GM18951 (cell line): ENCODE results near the gene UBR4.
"Not testable (repeated sequence)": the region's sequence is repeated elsewhere in the genome, so short reads cannot be mapped to it uniquely, and the experiment has no call there.

Source experiments
- POLR2A ChIP-seq: IDR thresholded peaks from 4 replicates; pipeline ENCODE4 v1.6.1; 2011; ENCODE audit warnings: mild to moderate bottlenecking; ENCODE audit not compliant: insufficient read length, insufficient read depth; ENCODE audit errors: extremely low read depth
- in situ Hi-C: fragments of 300-500 bp; cut with MboI; formaldehyde crosslinking; loops from one replicate; pipeline ENCODE4 v1.12.0; 2022; ENCODE audit warnings: low sequenced_read_pairs, mixed read lengths, inconsistent platforms; ENCODE audit not compliant: unreplicated experiment

Gene UBR4

DNA sequence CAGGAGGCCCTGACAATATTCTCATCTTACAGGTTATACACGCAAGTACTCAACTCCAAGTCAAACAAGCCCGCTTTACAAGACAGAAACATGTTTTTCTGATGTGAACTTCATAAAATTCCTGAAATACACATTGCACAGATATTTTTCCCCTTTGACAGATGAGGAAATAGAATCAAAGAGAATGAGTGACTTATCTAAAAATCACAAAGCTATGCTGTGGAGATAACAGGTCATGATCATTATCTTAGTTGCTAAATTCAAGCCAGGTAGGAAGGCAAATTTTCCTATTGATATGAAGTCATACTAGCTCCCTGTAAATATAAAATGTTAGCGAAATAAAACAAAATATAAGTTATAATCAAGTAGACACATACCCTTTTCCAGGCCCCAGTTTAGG is 18.3 kb downstream of the UBR4 start:
- in situ Hi-C loops: no loop called here

DNA sequence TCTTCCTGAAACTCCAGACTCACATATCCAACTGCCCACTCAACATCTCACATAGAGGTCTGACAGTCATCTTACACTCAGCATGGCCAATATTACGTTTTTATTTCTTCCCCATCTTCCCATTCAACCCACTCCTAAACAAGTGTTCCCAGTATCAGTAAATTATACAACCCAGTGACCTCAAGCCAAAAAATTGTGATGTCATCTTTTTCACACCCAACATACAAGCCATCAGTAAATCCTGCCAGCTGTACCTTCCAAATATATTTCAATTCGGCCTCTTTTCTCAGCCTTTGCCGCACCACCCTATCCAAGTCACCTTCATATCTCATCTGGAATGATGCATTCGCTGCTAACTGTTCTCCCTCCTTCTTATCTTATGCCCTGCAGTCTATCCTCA is 19.6 kb downstream of the UBR4 start:
- in situ Hi-C loops: no loop called here
- TF ChIP-seq POLR2A: no peak

More for the DNA sequence above, 18.3 kb downstream of the UBR4 start:
- no peak for TF ChIP-seq POLR2A

DNA sequence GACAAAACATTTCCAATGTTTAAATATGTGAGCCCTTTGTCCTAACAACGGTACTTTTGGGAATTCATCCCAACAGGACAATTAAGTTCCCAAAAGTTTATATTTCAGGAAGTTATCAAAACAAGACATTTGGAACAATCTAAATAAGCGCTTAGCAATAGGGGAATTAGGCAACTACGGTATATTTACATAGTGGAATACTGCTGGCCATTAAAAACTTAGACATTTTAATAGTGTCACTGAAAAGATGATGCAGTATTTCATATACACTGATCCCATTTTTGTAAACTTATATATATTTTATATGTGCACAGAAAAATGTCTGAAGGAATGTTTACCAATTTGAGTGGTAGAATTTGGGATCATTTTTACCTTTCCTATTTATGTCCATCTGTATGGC is 20.8 kb downstream of the UBR4 start:
- in situ Hi-C loops: no loop called here
- TF ChIP-seq POLR2A: no peak

DNA sequence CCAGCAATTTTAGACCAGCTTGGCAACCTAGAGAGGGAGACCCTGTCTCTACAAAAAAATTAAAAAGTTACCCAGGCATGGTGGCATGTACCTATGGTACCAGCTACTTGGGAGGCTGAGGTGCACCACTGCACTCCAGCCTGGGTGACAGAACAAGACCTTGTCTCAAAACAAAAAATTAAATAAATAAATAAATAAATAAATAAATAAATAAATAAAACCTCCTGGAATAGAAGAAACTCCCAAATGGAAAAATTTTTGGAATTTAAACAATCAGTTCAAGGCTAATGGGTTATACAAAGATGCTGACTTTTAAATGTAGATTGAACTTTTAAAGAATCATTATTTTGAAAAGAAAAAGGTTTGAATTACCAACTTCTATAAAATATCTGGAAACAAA is 22.2 kb downstream of the UBR4 start:
- TF ChIP-seq POLR2A: no peak
- in situ Hi-C loops: no loop called here

DNA sequence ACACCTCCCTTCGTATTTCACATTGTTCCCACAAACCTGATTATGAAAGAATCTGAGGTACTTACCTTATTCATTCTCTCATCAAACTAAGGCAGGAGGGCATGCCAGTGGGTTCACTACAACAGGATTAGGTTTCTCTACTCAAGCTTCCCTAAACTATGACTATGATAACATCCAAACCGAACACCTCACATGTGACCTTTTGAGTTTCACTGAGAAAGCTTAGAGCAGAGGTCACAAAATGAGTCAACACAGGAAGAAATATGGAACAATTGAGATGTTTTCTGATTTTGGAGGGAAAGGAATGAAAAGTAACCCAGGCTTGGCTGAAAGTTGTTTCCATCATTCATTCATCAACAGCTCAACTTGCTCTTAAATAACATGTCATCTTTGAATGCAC is 24.1 kb downstream of the UBR4 start:
- TF ChIP-seq POLR2A: no peak
- in situ Hi-C loops: no loop called here

DNA sequence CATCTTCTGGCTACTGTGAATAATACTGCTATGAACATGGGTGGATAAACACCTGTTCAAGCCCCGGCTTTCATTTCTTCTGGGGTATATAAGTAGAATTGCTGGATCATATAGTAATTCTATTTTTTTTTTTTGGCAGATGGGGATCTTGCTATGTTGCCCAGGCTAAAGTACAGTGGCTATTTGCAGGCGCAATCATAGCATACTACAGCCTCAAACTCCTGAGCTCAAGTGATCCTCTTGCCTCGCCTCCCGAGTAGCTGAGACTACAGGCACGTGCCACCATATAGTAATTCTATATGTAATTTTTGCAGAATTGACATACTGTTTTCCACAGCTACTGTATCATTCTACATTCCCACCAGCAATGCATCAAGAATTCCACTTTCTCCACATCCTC is 27.8 kb downstream of the UBR4 start:
- in situ Hi-C loops: no loop called here
- TF ChIP-seq POLR2A: no peak

DNA sequence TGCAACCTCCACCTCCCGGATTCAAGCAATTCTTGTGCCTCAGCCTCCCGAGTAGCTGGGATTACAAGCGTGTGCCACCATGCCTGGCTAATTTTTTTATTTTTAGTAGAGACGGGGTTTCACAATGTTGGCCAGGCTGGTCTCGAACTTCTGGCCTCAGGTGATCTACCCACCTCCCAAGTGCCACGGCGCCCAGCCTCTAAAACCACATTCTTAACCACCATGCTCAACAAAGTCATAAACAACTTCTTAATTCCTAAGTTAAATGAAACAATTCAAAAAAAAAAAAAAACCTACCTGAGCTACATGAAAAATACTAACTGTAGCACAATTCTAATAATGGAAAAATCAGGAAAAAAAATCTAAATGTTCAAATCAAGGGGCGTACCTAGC is 29.8 kb downstream of the UBR4 start:
- in situ Hi-C loops: not testable (repeated sequence)

DNA sequence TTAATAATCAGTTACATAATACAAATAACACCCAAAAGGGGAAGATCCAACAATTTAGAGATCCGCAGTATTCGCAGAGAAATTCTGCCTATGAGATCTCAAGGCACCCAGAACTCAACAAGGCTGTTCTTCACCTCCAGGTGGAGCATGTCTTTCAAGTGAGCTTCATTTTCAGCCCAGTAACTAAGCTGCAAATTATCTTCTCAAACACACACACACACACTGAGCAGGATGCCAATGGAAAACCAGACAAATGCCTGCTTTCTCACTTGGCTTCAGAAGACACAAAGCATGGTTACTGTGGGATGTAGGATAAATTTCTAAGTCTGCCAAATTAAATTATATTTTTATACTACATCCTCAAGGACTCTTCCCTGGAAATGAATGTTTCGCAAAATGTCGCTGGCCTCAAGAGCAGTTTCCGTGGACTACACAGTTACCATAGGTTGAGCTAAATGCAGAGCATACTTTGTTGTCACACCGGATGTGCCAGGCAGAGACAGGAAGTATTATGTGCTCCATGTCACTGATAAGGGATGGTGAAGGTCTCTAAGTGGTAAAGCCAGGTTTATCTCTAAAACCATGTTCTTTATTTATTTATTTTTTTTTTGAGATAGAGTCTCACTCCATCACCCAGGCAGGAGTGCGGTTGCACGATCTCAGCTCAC is 30.3 kb downstream of the UBR4 start:
- in situ Hi-C loops: no loop called here
- TF ChIP-seq POLR2A: no peak

DNA sequence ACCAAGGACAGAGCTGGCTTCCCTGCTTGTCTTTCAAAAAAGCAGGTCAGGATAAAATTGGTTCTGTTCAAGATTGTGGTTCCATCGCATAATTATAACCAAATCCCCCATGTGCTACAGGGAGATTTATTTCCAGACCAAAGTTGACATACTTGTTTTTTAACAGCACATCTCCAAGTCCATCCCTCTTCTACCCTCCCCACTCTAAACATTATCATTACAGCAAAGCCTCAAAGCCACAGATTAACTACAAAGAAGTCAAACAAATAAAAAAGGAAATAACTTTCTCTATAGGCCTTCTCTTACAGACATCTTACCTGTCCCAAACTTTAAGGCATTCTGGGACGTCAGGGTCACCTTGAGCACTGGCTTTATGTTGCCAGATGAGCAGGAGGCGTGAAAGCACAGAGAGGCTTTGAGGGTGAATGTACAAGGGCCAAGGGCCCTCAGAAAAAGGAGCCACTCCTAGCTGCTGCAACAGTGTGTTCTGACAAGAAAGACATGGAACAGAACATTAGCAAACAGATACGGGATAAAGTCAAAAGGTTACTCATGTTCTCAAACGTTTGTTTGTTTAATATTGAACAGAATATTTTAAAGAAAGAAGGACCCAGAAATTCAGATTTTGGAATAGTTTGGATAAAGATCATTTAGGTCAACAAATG is 31.2 kb downstream of the UBR4 start:
- TF ChIP-seq POLR2A: no peak
- in situ Hi-C loops: no loop called here

DNA sequence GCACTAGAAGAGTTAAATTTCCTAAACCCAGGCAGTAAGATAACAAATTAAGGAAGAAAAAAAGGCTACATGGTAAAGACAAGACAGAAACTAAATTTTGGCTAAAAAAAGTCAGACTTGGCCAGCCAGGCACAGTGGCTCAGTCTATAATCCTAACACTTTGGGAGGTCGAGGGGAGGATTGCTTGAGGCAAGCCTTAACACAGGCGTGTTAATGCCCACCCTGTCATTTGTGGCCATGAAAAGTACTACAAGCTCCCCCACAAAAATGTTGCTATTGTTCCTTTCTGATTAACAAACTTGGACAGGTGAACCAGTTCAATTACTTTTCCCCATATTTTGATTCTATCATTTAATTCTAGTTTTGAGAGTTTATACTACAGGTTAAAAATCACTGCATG is 32.3 kb downstream of the UBR4 start:
- TF ChIP-seq POLR2A: no peak
- in situ Hi-C loops: no loop called here

DNA sequence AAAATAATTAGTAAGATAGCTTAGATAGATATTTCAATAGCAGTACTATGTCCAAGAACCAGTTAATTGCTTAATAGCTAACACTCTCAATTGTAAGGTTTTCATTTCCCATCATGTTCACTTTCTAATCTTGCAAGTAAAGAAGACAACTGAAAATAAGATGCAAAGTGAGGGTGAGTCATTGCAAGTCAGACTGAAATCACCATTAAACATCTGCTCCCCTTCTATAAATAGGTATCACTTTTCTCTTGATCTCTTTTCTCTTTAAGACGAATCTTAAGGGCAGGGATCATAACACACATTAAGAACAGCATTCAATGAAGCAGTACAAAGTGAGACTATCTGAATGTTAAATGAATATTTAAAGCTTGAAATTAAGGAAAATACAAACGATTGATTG is 40.4 kb downstream of the UBR4 start:
- in situ Hi-C loops: no loop called here
- TF ChIP-seq POLR2A: no peak

DNA sequence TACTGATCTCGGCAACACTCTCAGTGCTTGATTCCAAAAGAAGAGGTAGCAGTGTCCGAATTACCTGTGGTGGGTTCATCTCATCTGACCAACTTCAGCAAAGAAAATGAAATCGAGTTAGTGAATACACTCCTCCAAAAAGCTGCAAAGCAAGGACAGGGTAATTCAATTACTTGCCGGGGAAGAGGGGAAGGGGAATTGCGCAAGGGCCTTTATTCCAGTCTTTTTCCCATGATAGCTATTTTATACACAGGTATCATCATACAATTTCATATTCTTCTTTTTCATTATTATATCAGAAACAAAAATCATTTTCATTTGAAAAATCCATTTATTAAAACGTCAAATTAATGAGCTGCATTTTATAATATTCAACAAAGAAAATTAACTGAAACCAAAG is 42.9 kb downstream of the UBR4 start:
- in situ Hi-C loops: no loop called here
- TF ChIP-seq POLR2A: no peak

DNA sequence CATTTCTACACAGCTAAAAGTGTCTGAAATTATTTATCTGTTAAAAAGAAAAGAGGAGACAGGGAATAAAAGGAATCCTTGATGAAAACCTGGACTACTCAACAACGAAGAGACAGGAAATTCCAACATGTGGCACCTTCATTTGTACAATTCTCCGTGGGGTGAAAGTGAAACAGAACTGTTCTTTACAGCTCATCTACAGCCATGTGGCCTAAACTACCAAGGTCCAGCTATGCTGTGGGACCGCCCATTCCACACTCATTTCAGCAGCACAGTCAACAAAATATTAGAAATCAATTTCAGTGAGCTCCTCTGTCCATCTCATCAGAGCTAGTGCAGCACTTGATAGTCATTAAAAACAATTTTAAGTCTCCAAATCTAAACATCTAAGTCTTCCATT is 44.0 kb downstream of the UBR4 start:
- in situ Hi-C loops: no loop called here
- no peak for TF ChIP-seq POLR2A

DNA sequence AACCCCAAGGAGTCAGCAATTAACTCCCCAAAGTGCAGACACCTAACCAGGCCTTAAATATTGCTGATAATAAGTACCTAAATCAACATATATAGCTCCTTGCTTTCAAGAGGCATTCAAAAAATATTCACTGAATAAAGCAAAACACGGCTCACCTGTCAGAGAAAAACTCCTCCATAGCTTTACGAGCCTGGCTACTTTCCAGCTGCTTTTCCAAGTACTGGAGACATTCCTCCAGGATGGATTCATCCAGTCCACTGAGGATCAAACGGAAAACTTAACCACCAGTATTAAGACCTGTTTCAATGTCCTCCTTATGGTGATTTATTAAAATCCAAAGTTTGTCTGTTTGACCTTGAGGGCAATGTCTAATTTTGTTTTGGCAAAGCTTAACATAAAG is 44.6 kb downstream of the UBR4 start:
- no peak for TF ChIP-seq POLR2A
- in situ Hi-C loops: no loop called here
